Glutamatergic neuron (in vitro differentiated cells): ENCODE results near the gene SLC25A47. TPM values are rescaled to one million over a fixed set of nuclear protein-coding genes. Genes with fewer than 3 reads are reported as not detected.

Source experiments
- DNase-seq: peaks from one replicate; pipeline ENCODE4 v3.0.0; 2022
- H3K27ac Mint-ChIP-seq: one replicate; pipeline ENCODE4 v1.8.0; 2020; ENCODE audit warnings: mild to moderate bottlenecking, mixed read lengths, inconsistent platforms; ENCODE audit not compliant: unreplicated experiment
- H3K27me3 Mint-ChIP-seq: one replicate; pipeline ENCODE4 v1.8.0; 2020; ENCODE audit warnings: mild to moderate bottlenecking, moderate library complexity, mixed read lengths, inconsistent platforms; ENCODE audit not compliant: unreplicated experiment
- H3K36me3 Mint-ChIP-seq: one replicate; pipeline ENCODE4 v1.8.0; 2020; ENCODE audit warnings: mild to moderate bottlenecking, mixed read lengths, inconsistent platforms; ENCODE audit not compliant: unreplicated experiment
- H3K4me1 Mint-ChIP-seq: one replicate; pipeline ENCODE4 v1.8.0; 2020; ENCODE audit warnings: mild to moderate bottlenecking, low read depth, mixed read lengths, inconsistent platforms; ENCODE audit not compliant: unreplicated experiment
- H3K4me3 Mint-ChIP-seq: one replicate; pipeline ENCODE4 v1.8.0; 2020; ENCODE audit warnings: mild to moderate bottlenecking, mixed read lengths, inconsistent platforms; ENCODE audit not compliant: unreplicated experiment
- H3K9me3 Mint-ChIP-seq: one replicate; pipeline ENCODE4 v1.8.0; 2020; ENCODE audit warnings: mild to moderate bottlenecking, moderate library complexity, mixed read lengths, inconsistent platforms; ENCODE audit not compliant: unreplicated experiment
- total RNA-seq: library from RNA; stranded (reverse); fragmentation: NEBNext Ultra II Directional; extraction: Animal tissue kit (Norgen Biotek cat#: 25700); gene quantifications from one replicate; pipeline ENCODE4 v1.2.1, GENCODE V29; 2021; ENCODE audit not compliant: unreplicated experiment
- TF ChIP-seq, protein P1 (sequence below): fragments of 200-600 bp; sonication (generic); IDR thresholded peaks from one replicate; pipeline ENCODE4 v1.5.0; 2021; ENCODE audit not compliant: partially characterized antibody, unreplicated experiment

Gene SLC25A47
- total RNA-seq, 1 donor from 2014 or later, result not detected

- H3K4me3 Mint-ChIP-seq, result no peak overlapping the region
- no peak overlapping the region for H3K27ac Mint-ChIP-seq
- no peaks in the 10 kb centered on the region for H3K36me3 Mint-ChIP-seq
- peaks cover 18% of the 10 kb centered on the region for H3K27me3 Mint-ChIP-seq
- H3K4me1 Mint-ChIP-seq, result peaks cover 17% of the 10 kb centered on the region
- peak; percentile 83 for DNase-seq
- H3K9me3 Mint-ChIP-seq, result peaks cover 6% of the 10 kb centered on the region
- TF ChIP-seq, protein P1, sequence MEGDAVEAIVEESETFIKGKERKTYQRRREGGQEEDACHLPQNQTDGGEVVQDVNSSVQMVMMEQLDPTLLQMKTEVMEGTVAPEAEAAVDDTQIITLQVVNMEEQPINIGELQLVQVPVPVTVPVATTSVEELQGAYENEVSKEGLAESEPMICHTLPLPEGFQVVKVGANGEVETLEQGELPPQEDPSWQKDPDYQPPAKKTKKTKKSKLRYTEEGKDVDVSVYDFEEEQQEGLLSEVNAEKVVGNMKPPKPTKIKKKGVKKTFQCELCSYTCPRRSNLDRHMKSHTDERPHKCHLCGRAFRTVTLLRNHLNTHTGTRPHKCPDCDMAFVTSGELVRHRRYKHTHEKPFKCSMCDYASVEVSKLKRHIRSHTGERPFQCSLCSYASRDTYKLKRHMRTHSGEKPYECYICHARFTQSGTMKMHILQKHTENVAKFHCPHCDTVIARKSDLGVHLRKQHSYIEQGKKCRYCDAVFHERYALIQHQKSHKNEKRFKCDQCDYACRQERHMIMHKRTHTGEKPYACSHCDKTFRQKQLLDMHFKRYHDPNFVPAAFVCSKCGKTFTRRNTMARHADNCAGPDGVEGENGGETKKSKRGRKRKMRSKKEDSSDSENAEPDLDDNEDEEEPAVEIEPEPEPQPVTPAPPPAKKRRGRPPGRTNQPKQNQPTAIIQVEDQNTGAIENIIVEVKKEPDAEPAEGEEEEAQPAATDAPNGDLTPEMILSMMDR, result peak; percentile 77
Measured at GRCh38 chr14:100317912-100318808, 5.0 kb upstream of the SLC25A47 start.

DNA sequence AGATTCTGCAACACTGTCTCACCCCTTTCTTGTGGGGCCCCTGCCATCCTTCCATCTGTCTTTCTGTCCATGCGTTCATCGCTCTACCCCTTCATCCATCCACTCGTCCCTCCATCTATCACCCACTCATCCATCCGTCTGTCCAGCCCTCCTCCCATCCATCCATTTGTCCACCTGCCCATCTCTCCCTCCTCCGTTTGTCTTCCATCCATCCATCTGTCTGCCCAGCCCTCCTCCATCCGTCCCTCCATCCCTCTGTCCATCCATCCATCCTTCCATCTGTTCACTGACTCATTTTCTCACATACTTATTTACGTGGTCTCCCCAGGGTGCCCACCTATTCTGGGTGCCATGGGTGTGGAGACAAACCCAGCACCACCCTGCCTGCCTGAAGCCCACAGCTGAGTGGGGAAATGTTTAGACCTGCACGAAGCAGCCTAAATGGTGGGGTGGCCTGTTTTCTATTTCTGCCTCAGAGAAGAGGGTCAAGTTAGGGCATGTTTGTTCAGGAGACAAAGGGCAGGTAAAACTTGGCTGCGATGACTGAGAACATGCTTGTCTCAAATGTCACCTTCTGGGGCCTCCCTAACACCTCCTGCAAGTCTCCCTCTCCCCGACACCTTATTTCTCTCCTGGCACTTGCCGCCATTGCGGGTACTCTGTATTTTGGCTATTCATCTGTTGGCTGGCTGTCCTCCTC, 2.8 kb upstream of the SLC25A47 start:
- Mint-ChIP-seq H3K9me3 (peaks cover 6% of the 10 kb centered on the region), H3K4me3 (no peak overlapping the region), H3K36me3 (no peaks in the 10 kb centered on the region), H3K27ac (peak overlapping the region; percentile 57), H3K4me1 (peaks cover 7% of the 10 kb centered on the region), H3K27me3 (peaks cover 10% of the 10 kb centered on the region)
- DNase-seq, result no peak
- TF ChIP-seq, protein P1, result no peak

GRCh38 chr14:100321473-100322137, 1.5 kb upstream of the SLC25A47 start:
- H3K9me3 Mint-ChIP-seq, result peaks cover 7% of the 10 kb centered on the region
- TF ChIP-seq, protein P1, result no peak

GRCh38 chr14:100322138-100322957, 791 bp upstream of the SLC25A47 start:
- Mint-ChIP-seq H3K27ac (peak overlapping the region; percentile 38), H3K4me3 (peak overlapping the region; percentile 25), H3K27me3 (peaks cover 9% of the 10 kb centered on the region), H3K36me3 (no peaks in the 10 kb centered on the region), H3K9me3 (peaks cover 8% of the 10 kb centered on the region), H3K4me1 (peaks cover 7% of the 10 kb centered on the region)
- peak; percentile 19 for DNase-seq
- TF ChIP-seq, protein P1, result no peak

More at GRCh38 chr14:100321473-100322137, 1.5 kb upstream of the SLC25A47 start:
- H3K27ac Mint-ChIP-seq, result peak overlapping the region; percentile 38
- H3K27me3 Mint-ChIP-seq, result peaks cover 9% of the 10 kb centered on the region
- H3K36me3 Mint-ChIP-seq, result no peaks in the 10 kb centered on the region
- no peak overlapping the region for H3K4me3 Mint-ChIP-seq
- peak; percentile 33 for DNase-seq
- H3K4me1 Mint-ChIP-seq, result peaks cover 7% of the 10 kb centered on the region
